ENCODE data around the gene SLAMF1.

The SLAMF1 gene

GRCh38 chr1:160622501-160623226 is 24.2 kb downstream of the SLAMF1 start:
- DNase-seq: no peak

GRCh38 chr1:160621633-160622413 is 25.0 kb downstream of the SLAMF1 start:
- no peak for DNase-seq

GRCh38 chr1:160620942-160621632 is 25.8 kb downstream of the SLAMF1 start:
- DNase-seq: no peak

- DNase-seq: no peak
Observed at GRCh38 chr1:160619742-160620277, 27.0 kb downstream of the SLAMF1 start.

GRCh38 chr1:160618763-160619274 is 28.0 kb downstream of the SLAMF1 start:
- DNase-seq: no peak

DNA sequence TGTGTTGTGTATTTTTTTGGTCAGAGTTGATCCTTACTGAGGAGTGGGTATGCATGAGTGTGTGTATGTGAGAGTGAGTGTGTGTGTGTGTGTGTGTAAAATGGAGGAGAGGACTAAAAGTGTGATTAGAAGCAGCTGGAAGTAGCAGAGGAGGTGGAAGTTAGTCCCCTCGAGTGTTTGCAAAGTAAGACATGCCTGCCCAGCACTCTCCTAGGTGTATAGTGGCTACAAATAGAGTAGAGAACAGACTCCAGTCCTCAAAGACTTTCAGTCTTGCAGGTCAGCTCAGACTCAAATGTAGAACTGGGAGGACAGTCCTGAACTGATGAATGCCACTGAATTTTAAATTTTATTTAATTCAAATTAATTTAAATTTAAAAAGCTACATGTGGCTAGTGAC is 28.5 kb downstream of the SLAMF1 start:
- DNase-seq: no peak

GRCh38 chr1:160615660-160616059 is 31.2 kb downstream of the SLAMF1 start:
- no peak for DNase-seq

DNA sequence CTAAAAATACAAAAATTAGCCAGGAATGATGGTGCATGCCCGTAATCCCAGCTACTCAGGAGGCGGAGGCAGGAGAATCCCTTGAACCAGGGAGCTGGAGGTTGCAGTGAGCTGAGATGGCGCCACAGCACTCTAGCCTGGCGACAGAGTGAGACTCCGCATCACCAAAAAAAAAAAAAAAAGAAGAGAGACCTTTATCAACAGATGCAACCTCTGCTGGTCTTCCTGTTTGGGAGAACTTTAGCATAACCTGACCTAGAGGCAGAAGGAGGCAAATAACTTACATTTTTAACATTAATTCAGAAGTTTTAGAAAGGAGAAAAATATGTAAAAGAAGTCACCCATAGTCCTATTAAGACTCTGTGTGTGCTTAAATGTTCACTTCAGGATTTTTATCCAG is 32.4 kb downstream of the SLAMF1 start:
- no peak for DNase-seq

- DNase-seq: no peak
Observed at GRCh38 chr1:160612613-160613218, 34.1 kb downstream of the SLAMF1 start.

- no peak for DNase-seq
Observed at GRCh38 chr1:160610569-160611242, 36.1 kb downstream of the SLAMF1 start.

- DNase-seq: no peak
Observed at GRCh38 chr1:160608941-160609340, 37.9 kb downstream of the SLAMF1 start.

DNA sequence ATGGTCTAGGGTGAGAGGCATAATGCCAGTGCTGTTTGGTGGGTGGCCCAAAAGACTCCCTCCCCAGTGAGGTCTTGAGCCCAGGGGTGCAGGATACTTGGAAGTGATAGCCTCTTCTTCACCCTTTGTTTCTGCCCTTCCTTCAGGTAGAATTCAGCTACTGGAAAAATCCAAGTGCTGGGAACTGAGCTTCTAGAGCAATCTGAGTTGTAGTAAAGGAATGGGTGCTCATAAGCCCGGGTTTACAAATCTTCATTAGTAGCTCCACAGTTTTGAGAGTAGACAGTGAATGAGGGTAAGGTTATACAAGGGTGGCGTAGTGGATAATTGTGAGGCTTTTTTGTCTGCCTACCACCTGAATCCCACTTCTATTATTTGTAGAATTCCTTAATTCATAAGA is 38.3 kb downstream of the SLAMF1 start:
- no peak for DNase-seq

DNA sequence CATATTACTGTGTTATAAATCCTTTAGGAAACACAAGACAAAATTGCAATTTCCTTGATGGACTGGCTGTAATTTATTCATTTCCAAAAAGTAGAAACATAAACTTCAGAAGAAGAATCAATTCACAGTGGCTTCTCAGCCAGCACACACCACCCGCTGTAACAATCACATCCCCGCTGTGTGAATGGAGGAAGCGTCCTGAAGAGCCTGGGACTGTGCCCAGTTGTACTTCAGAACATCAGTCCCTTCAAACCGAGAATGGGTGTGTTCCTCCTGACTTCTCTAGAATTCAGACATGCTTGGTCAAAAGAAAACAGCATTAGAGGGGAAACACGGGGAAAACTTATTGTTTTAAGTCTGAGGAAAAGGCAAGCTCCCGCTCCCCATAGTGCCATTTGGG is 38.8 kb downstream of the SLAMF1 start:
- no peak for DNase-seq

DNA sequence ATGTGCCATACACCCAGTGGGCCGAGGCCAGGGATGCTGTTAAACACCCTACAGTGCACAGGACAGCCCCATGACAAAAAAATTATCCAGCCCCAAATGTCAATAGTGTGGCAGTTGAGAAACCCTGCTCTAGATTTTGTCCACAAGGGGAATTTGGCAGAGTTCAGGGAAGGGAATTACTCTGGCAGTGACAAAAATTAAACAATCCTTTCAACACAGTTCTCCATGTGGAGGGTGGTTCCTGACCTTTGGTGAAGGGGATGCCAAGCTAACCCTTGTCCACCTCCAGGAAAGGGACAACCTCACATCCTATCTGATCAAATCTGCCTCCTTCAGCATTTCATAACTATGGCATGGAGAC is 39.2 kb downstream of the SLAMF1 start:
- no peak for DNase-seq

DNA sequence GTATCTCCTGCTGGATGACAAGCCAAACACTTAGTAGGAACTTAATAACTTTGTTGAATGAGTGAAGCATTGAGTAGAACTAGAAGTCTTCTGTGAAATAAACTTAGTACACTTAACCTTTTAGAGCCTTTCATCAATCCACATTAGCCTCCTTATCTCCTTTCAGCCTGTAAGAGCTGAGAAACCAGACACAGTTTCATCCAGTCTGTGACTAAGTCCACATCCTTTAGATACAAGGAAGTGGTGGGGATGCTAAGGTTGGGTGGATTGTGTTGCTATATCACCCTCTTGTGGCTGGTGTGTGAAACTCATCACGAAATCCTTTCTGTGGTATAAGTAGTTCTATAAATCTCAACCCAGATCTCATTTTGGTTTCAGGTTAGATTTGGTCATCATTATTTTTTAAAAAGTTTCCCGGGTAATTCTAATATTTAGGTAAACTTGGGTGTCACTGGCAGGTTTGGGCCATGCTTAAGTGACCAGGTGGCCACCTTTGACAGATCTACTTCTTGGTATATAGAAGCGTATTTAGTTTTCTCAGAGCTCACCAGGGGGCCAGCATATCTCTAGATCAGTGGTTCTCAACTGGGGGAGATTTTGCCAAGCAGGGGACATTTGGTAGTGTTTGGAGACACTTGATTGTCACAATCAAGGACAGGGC is 39.7 kb downstream of the SLAMF1 start:
- peak; percentile 57 to 63 for DNase-seq

DNA sequence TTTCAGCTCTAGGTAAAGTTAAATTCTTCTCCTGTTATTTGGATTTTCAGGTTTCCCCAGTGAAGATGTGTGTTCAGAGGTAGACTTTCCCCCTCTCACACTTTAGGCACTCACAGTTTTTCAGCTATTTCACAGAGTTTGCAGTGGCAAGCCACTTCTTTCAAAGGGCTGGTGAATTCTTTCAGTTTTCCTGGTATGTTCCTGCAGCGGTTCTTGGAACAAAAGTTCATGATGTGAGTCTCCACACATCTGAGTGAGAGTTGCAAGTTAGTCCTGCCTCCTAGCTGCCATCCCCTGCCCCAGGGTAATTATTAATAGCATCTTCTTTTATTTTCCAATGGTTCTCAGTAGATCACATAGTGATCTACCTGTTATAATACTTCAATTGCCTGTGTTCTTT is 40.2 kb downstream of the SLAMF1 start:
- DNase-seq: no peak

DNA sequence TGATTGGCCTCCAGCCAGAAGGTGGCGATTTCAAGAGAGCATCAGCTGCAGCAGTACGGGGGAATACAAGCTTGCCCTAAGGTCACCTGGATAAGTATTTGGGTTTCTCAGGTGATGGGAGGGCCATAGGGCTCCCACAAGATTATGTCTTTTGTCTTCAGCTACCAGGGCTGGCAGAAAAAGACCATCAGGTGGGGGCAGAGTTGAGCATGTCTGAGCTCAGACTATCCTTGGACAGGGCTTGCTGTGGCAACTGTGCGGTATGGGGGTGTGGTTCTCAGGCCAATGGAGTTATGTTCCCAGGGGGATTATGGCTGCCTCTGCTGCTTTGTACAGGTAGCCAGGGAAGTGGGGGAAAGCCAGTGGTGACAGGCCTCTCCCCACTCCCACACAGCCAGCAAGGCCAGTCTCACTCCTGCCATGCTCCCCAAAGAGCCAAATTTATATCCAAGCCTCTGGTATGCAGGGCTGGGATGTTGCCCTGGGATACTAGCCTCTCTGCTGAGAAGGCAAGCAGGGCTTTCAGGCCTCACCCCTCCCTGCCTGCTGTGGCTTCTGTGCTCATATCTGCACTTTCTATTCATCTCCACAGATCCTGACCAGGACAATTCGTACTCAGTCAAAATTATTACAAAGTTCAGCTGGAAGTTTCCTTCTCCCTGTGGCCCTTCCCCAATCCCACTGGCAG is 40.9 kb downstream of the SLAMF1 start:
- no peak for DNase-seq

DNA sequence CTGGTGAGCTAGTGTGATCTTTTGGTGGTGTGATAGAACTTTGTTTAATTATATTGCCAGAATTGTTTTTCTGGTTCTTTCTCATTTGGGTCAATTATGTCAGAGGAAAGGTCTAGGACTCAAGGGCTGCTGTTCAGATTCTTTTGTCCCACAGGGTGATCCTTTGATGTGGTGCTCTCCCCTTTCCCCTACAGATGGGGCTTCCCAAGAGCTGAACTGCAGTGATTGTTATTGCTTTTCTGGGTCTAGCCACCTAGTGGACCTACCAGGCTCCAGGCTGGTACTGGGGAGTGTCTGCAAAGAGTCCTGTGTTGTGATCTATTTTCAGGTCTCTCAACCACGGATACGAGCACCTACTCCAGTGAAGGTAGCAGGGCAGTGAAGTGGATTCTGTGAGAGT is 41.6 kb downstream of the SLAMF1 start:
- DNase-seq: no peak

DNA sequence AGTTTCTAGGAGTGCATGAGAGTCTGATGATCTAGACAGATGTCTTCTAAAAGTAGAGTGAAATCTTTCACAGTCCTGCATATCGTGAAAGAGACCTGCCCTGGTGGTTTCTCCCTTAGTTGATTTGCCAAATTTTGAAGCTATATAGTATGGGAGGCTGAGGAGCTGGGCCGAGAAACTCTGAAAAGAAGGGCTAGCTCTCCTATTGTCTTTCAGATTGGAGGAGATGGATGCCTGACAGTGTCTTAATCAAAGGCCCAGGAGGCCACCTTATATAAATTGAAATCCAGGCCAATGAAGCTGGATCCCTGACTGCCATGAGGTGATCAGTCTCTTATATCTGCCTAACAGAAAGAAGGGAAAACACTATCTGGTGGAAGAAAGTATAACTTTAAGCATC is 49.1 kb downstream of the SLAMF1 start:
- no peak for DNase-seq

DNA sequence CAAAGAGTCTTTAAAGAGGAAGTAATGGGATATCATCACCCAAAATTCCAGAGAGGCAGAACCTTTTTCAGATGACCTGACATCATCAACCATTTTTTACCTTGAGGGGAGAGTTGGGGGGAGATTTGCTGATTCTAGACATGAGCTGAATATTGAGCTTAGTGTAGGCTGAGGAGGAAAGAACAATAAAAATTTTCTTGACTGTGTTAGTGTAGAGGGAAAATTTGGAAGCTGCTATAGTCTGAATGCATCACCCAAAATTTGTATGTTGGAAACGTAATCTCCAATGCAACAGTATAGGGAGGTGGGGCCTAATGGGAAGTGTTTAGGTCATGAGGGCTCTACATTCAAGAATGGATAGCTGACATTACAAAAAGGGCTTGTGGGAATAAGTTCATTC is 49.8 kb downstream of the SLAMF1 start:
- DNase-seq: no peak

GRCh38 chr1:160590488-160590887 is 56.4 kb downstream of the SLAMF1 start:
- DNase-seq: no peak
